Stomach (tissue), 19 donors: ENCODE data around the gene KLRG1. TPM values are rescaled to one million over a fixed set of nuclear protein-coding genes. Genes with fewer than 3 reads are reported as not detected.

Experiments used
- DNase-seq, 2 donors: peaks; one replicate each; pipeline versions ENCODE4 v3.0.0 to v3.0.0-alpha.2; 2013 to 2019
- H3K27ac ChIP-seq, 5 donors: fragments of 200-600 bp in 4 of 5; sonication (generic) in 4 of 5; one replicate each; pipeline ENCODE4 v1.5.1; 2013 to 2019; ENCODE audit warnings: mild to moderate bottlenecking in 1 of 5, moderate library complexity in 1 of 5
- H3K27me3 ChIP-seq, 3 donors: fragments of 200-600 bp; sonication (generic); one replicate each; pipeline ENCODE4 v1.5.1; 2017 to 2019; ENCODE audit warnings: mixed run types in 1 of 3
- H3K36me3 ChIP-seq, 4 donors: fragments of 200-600 bp; sonication (generic); 1 replicate in 3 of 4; 2 replicates in 1 of 4; pipeline ENCODE4 v1.5.1; 2016 to 2019
- H3K4me1 ChIP-seq, 4 donors: fragments of 200-600 bp; sonication (generic); one replicate each; pipeline ENCODE4 v1.5.1; 2016 to 2019
- H3K4me3 ChIP-seq, 4 donors: fragments of 200-600 bp; sonication (generic) in 3 of 4; one replicate each; pipeline ENCODE4 v1.5.1; 2016 to 2019; ENCODE audit warnings: mild to moderate bottlenecking in 1 of 4
- H3K9me3 ChIP-seq, 4 donors: fragments of 200-600 bp; sonication (generic); one replicate each; pipeline ENCODE4 v1.5.1; 2016 to 2019
- CTCF ChIP-seq, 7 experiments: fragments of 450-650 bp in 4 of 7; fragments of 200-600 bp in 3 of 7; sonication (generic) in 3 of 7; IDR thresholded peaks; one replicate each; pipeline ENCODE4 v1.5.1; 2016 to 2019; ENCODE audit warnings: antibody characterized with exemption in 7 of 7, control low read depth in 2 of 7, mild to moderate bottlenecking in 1 of 7
- EP300 ChIP-seq: sonication (generic); formaldehyde crosslinking; IDR thresholded peaks from one replicate; pipeline ENCODE4 v1.6.1; 2017; ENCODE audit warnings: antibody characterized with exemption
- POLR2A ChIP-seq, 4 donors: fragments of 450-650 bp; IDR thresholded peaks; one replicate each; pipeline ENCODE4 v1.6.1; 2016; ENCODE audit warnings: antibody characterized with exemption in 4 of 4, control low read depth in 2 of 4, mild to moderate bottlenecking in 1 of 4, moderate library complexity in 1 of 4
- POLR2AphosphoS5 ChIP-seq, 3 donors: sonication (generic); formaldehyde crosslinking; IDR thresholded peaks; one replicate each; pipeline ENCODE4 v1.6.1; 2016; ENCODE audit warnings: antibody characterized with exemption in 3 of 3
- WGBS, 5 donors: extraction: QIAGEN DNeasy Blood & Tissue Kit in 3 of 5; methylation state at CpG; one replicate each; pipeline versions ENCODE4 v1.1.5 to v1.1.7; 2013 to 2018; 5-methylcytosine and 5-hydroxymethylcytosine counted together
- intact Hi-C: fragments of 100-400 bp; cut with DNase I; formaldehyde crosslinking; loops from one replicate; pipeline ENCODE4 v1.15.1; 2023; ENCODE audit warnings: low total_unique reads
- long read RNA-seq, 10 donors: transcript quantifications; one replicate each; lab custom pipeline, GENCODE V29; 2026
- polyA plus RNA-seq, 3 donors: library from polyadenylated mRNA; stranded (reverse); fragments of 200-250 nt; gene quantifications; one replicate each; pipeline ENCODE4 v1.2.3, GENCODE V29; 2013
- total RNA-seq, 5 donors: library from RNA; depleted of rRNA; stranded (reverse); fragments of >200 nt; gene quantifications; one replicate each; pipeline versions ENCODE4 v1.1.0 to v1.2.3, GENCODE V29; 2014 to 2016
- donor health status: healthy with polysubstance abuse.
- donor health status: Bipolar disorder and iron deficiency.
- donor health status: healthy.

KLRG1 gene
- total RNA-seq (1 to 10 TPM in 2 of 5 donors, under 1 TPM in 1, not detected in 2; 0.43 to 2.9 (median 1.3) TPM), polyA plus RNA-seq (1 to 10 TPM in 2 of 3 donors, under 1 TPM in 1; 0.40 to 1.7 (median 1.6) TPM)
- long read RNA-seq, donor 1 = 0 reads
- long read RNA-seq, donor 2, partial matches to known transcripts = 0 of 1 reads
- long read RNA-seq, donor 2, other reads (novel, unspliced or antisense) = 0 of 1 reads
- long read RNA-seq, donor 3 = 0 reads
- long read RNA-seq, donor 4 = 0 reads
- long read RNA-seq, donor 5 = 0 reads
- long read RNA-seq, donor 6, partial matches to known transcripts = 0 of 1 reads
- long read RNA-seq, donor 6, other reads (novel, unspliced or antisense) = 0 of 1 reads
- long read RNA-seq, donor 7, partial matches to known transcripts = 0 of 1 reads
- long read RNA-seq, donor 7, other reads (novel, unspliced or antisense) = 0 of 1 reads
- long read RNA-seq, donor 8 = 0 reads
- long read RNA-seq, donor 9, partial matches to known transcripts = 0 of 1 reads
- long read RNA-seq, donor 9, other reads (novel, unspliced or antisense) = 0 of 1 reads
- long read RNA-seq, donor 10 = 0 reads

- H3K27ac ChIP-seq = no peak within 1 kb of the TSS
- no peaks in the 10 kb centered on the region for H3K9me3 ChIP-seq
- no peak within 1 kb of the TSS for H3K4me3 ChIP-seq
- no peak for TF ChIP-seq POLR2A (IDR thresholded peaks at IDR 0.05)
- no peak for TF ChIP-seq CTCF (IDR thresholded peaks at IDR 0.05)
- no peak for TF ChIP-seq POLR2AphosphoS5 (IDR thresholded peaks at IDR 0.05)
- no peak for TF ChIP-seq EP300
- no peaks in the 10 kb centered on the region for H3K27me3 ChIP-seq
- H3K4me1 ChIP-seq = peaks cover 0 to 5% (median 0%) of the 10 kb centered on the region in 4 donors
- no peaks in the 10 kb centered on the region for H3K36me3 ChIP-seq
- intact Hi-C loops = no loop called here
- WGBS, 5 donors = 76 to 89% (median 87%) methylated on average over 2 of the region's 2 CpGs
- DNase-seq = no peak
These were observed at the start of gene KLRG1 for GRCh38 chr12:8989413-8989812. TSS of gene KLRG1 (plus strand) at chr12:8989546. CDS start at chr12:8989636, 90 bp downstream.

GRCh38 chr12:8941691-8942478 lies 47.5 kb upstream of the KLRG1 start:
- 74 to 84% (median 76%) methylated on average over 5 of the region's 5 CpGs for WGBS, 5 donors
- intact Hi-C loops = no loop called here
- H3K27ac ChIP-seq = no peak overlapping the region

GRCh38 chr12:8943565-8944186 lies 45.7 kb upstream of the KLRG1 start:
- H3K4me1 ChIP-seq = peaks cover 8 to 27% (median 20%) of the 10 kb centered on the region in 4 donors
- H3K27me3 ChIP-seq = no peaks in the 10 kb centered on the region
- no peak overlapping the region for H3K4me3 ChIP-seq
- no peaks in the 10 kb centered on the region for H3K9me3 ChIP-seq
- no peak overlapping the region for H3K27ac ChIP-seq
- DNase-seq = no peak
- intact Hi-C loops = no loop called here
- peaks cover 34 to 60% (median 58%) of the 10 kb centered on the region in 4 donors for H3K36me3 ChIP-seq
- no peak for TF ChIP-seq POLR2AphosphoS5 (IDR thresholded peaks at IDR 0.05)
- 89 to 94% (median 92%) methylated on average over 10 of the region's 10 CpGs for WGBS, 5 donors

More at GRCh38 chr12:8941691-8942478, 47.5 kb upstream of the KLRG1 start:
- no peak overlapping the region for H3K4me3 ChIP-seq
- H3K9me3 ChIP-seq = no peaks in the 10 kb centered on the region
- DNase-seq = no peak
- no peaks in the 10 kb centered on the region for H3K27me3 ChIP-seq
- H3K36me3 ChIP-seq = peaks cover 42 to 78% (median 76%) of the 10 kb centered on the region in 4 donors
- TF ChIP-seq CTCF (IDR thresholded peaks at IDR 0.05) = no peak
- TF ChIP-seq POLR2AphosphoS5 (IDR thresholded peaks at IDR 0.05) = no peak
- no peak for TF ChIP-seq EP300
- no peak for TF ChIP-seq POLR2A (IDR thresholded peaks at IDR 0.05)
- peaks cover 0 to 9% (median 5%) of the 10 kb centered on the region in 4 donors for H3K4me1 ChIP-seq

- WGBS, 5 donors = 57 to 85% (median 79%) methylated on average over 1 of the region's 1 CpG
- TF ChIP-seq POLR2AphosphoS5 (IDR thresholded peaks at IDR 0.05) = no peak
- TF ChIP-seq EP300 = no peak
- intact Hi-C loops = loop anchor here (5.0 kb wide), 1 partner anchor 96 kb away; no protein-coding TSS in a partner anchor
- Histone ChIP-seq H3K27ac (no peak overlapping the region), H3K36me3 (peaks cover 28 to 48% (median 46%) of the 10 kb centered on the region in 4 donors), H3K9me3 (no peaks in the 10 kb centered on the region), H3K27me3 (no peaks in the 10 kb centered on the region), H3K4me1 (peaks cover 13 to 43% (median 35%) of the 10 kb centered on the region in 4 donors), H3K4me3 (no peak overlapping the region)
- DNase-seq = no peak
These were observed 42.6 kb upstream of the KLRG1 start for GRCh38 chr12:8946733-8947132.

- Histone ChIP-seq H3K27ac (no peak overlapping the region), H3K4me3 (peak overlapping the region in 1 of 4 donors; percentile 84), H3K9me3 (no peaks in the 10 kb centered on the region), H3K4me1 (peaks cover 13 to 43% (median 35%) of the 10 kb centered on the region in 4 donors), H3K27me3 (no peaks in the 10 kb centered on the region), H3K36me3 (peaks cover 18 to 38% (median 36%) of the 10 kb centered on the region in 4 donors)
- TF ChIP-seq POLR2A (IDR thresholded peaks at IDR 0.05) (no peak), CTCF (IDR thresholded peaks at IDR 0.05) (no peak), EP300 (no peak), POLR2AphosphoS5 (IDR thresholded peaks at IDR 0.05) (no peak)
- DNase-seq = no peak
- intact Hi-C loops = loop anchor here (5.0 kb wide), 1 partner anchor 95 kb away; no protein-coding TSS in a partner anchor
These were observed 41.6 kb upstream of the KLRG1 start for GRCh38 chr12:8947737-8948136.
